GM21390 (cell line): Measurements from ENCODE around the gene ADRA2A.

Source experiments
- ATAC-seq: cut with Tn5 transposase; IDR thresholded peaks from one replicate; pipeline ENCODE4 v1.9.1; 2021; ENCODE audit not compliant: unreplicated experiment

Gene ADRA2A

DNA sequence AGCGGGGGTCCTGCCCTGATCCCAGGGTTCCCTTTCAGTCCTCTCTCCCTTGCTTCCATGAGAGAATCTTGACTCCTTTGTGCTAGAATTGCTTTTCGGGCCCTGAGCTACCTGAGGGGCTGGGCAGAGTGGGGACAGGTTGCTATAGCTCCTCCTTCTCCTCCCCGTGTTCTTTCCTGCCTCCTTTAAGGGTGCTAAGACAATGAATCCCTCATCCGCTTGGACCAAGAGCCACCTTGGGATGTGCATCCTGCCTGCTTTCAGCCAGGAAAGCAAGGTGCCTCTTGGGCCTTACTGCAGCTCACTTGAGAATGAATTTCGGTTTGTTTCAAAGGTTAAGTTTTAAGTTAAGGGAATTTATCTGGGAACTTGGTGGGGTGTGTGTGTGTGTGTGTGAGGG is 53.6 kb downstream of the ADRA2A start:
- ATAC-seq, result no peak
